ENCODE measurements around the gene SERPINA10.

Gene SERPINA10

DNA sequence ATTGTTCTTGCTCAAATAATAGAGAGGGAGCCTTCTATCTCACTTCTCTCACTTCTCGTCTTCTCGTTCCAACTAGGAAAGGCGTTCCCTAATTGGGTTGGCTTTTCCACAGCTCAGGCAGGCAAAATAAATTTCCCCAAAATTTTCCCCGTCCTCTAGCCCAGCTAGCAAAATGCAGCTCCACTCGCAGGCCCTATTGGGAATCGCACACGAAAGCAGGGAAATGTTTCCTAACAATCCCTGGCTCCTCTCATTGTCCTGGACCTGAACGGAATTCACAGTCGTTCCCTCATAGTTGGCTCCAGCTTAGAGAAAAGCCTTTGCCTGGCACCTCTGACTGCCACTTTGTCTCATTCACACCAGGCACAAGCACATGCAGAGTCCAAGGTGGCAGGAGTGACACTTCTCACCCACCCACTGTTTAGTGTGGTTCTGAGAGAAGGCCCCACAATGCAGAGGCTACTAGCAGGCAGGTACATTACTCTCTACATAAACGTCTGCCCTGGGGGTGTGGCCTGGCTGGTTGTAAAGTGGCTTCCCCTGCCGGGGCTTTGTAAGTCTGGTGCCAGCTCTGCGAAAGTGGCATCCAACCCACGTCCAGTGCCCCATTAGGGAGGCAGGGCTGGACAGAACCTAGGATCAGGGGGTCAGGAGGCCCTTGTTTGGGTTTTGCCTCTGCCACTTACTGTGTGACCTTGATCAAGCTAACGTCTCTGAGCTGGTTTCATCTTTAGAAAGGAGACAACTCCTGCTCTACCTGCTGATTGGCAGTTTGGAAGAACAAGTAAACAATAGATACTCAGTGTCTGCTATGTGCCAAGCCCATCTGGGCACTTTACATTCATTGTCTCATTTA is 4.2 kb downstream of the SERPINA10 start:
- H3K27ac ChIP-seq (ENCODE audit: poor library complexity, severe bottlenecking) = no peak overlapping the region
- DNase-seq (ENCODE audit: low spot score) = no peak

GRCh38 chr14:94285158-94285557 is 7.9 kb downstream of the SERPINA10 start:
- no peaks in the 10 kb centered on the region for H3K9me3 ChIP-seq (ENCODE audit: severe bottlenecking)
- TF ChIP-seq CTCF (IDR thresholded peaks at IDR 0.05; ENCODE audit: poor library complexity, severe bottlenecking) = no peak
- no peaks in the 10 kb centered on the region for H3K36me3 ChIP-seq (ENCODE audit: low read depth)
- H3K4me1 ChIP-seq (ENCODE audit: insufficient read depth, poor library complexity, severe bottlenecking) = no peaks in the 10 kb centered on the region
- no peak overlapping the region for H3K27ac ChIP-seq (ENCODE audit: poor library complexity, severe bottlenecking)
- ATAC-seq (ENCODE audit: low read depth) = no peak
- H3K27me3 ChIP-seq (ENCODE audit: insufficient read depth, poor library complexity, severe bottlenecking) = no peaks in the 10 kb centered on the region
- no peak for DNase-seq (ENCODE audit: low spot score)
- no peak overlapping the region for H3K4me3 ChIP-seq (ENCODE audit: severe bottlenecking)

More for the DNA sequence above, 4.2 kb downstream of the SERPINA10 start:
- Histone ChIP-seq H3K36me3 (ENCODE audit: low read depth) (no peaks in the 10 kb centered on the region), H3K4me3 (ENCODE audit: severe bottlenecking) (no peak overlapping the region), H3K27me3 (ENCODE audit: insufficient read depth, poor library complexity, severe bottlenecking) (no peaks in the 10 kb centered on the region), H3K9me3 (ENCODE audit: severe bottlenecking) (no peaks in the 10 kb centered on the region), H3K4me1 (ENCODE audit: insufficient read depth, poor library complexity, severe bottlenecking) (no peaks in the 10 kb centered on the region)
- ATAC-seq (ENCODE audit: low read depth) = no peak
- TF ChIP-seq CTCF (IDR thresholded peaks at IDR 0.05; ENCODE audit: poor library complexity, severe bottlenecking) = no peak

DNA sequence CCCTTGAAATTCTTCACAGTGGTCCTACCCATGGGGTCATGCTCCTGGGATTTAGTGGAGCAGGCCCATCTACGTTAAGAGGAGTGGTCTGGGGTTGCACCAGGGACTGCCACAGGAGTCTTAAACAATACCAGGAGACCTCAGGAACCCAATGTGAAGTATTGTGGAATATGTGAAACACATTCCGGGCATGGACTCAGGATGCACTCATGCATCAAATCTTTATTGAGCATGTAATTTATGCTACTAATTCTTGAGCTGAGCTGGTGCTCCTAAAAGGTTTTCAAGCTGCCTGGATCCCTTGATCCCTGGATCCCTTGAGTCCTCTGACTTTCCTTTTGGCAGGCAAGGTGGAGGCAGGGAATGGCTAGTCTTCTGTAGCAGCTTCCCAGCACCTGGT is 8.8 kb downstream of the SERPINA10 start:
- H3K36me3 ChIP-seq (ENCODE audit: low read depth) = no peaks in the 10 kb centered on the region
- H3K9me3 ChIP-seq (ENCODE audit: severe bottlenecking) = no peaks in the 10 kb centered on the region
- no peak for DNase-seq (ENCODE audit: low spot score)
- H3K27me3 ChIP-seq (ENCODE audit: insufficient read depth, poor library complexity, severe bottlenecking) = no peaks in the 10 kb centered on the region
- H3K4me1 ChIP-seq (ENCODE audit: insufficient read depth, poor library complexity, severe bottlenecking) = no peaks in the 10 kb centered on the region
- ATAC-seq (ENCODE audit: low read depth) = no peak
- no peak overlapping the region for H3K4me3 ChIP-seq (ENCODE audit: severe bottlenecking)
- no peak overlapping the region for H3K27ac ChIP-seq (ENCODE audit: poor library complexity, severe bottlenecking)
- no peak for TF ChIP-seq CTCF (IDR thresholded peaks at IDR 0.05; ENCODE audit: poor library complexity, severe bottlenecking)

DNA sequence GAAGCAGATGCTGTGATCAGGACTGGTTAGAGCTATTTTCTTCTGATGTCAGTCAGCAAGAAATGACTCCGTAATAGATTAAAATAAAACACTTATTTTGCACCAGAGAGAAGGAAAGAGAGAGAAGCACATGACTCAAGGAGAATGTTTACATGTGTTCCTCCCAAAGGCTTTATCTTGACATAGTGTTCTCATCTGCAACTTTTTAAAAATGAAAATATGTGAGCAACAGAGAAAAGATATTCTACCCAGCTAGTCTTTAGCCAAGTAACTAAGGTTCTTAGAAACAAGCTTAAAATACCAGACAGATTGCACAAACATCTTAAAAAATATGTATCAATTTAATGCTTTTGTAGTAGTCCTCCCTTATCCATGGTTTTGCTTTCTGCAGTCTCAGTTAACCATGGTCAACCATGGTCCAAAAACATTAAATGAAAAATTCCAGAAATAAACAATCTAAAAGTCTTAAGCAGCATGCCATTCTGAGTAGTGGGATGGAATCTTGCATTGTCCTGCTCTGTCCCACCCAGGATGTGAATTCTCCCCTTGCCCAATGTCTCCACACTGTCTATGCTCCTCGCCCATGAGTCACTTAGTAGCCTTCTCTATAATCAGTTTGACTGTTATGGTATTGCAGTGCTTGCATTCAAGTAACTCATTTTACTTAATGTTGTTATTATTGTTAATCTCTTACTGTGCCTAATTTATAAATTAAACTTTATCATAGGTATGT is 9.9 kb downstream of the SERPINA10 start:
- Histone ChIP-seq H3K27me3 (ENCODE audit: insufficient read depth, poor library complexity, severe bottlenecking) (no peaks in the 10 kb centered on the region), H3K27ac (ENCODE audit: poor library complexity, severe bottlenecking) (no peak overlapping the region), H3K4me1 (ENCODE audit: insufficient read depth, poor library complexity, severe bottlenecking) (no peaks in the 10 kb centered on the region), H3K4me3 (ENCODE audit: severe bottlenecking) (no peak overlapping the region), H3K36me3 (ENCODE audit: low read depth) (no peaks in the 10 kb centered on the region), H3K9me3 (ENCODE audit: severe bottlenecking) (no peaks in the 10 kb centered on the region)
- no peak for TF ChIP-seq CTCF (IDR thresholded peaks at IDR 0.05; ENCODE audit: poor library complexity, severe bottlenecking)
- peak; percentile 35; the same call in 1 of the 3 replicates for ATAC-seq (ENCODE audit: low read depth)
- no peak for DNase-seq (ENCODE audit: low spot score)
